CD4-positive, alpha-beta T cell treated with Interleukin-15 for 4 hours (primary cell): Measurements from ENCODE around the gene MBOAT7.
"Not testable (repeated sequence)": the region's sequence is repeated elsewhere in the genome, so short reads cannot be mapped to it uniquely, and the experiment has no call there.

ENCODE experiments used
- DNase-seq: peaks from one replicate; pipeline ENCODE4 v3.0.0-alpha.2; 2020; ENCODE audit warnings: low spot score

The MBOAT7 gene

GRCh38 chr19:54189145-54189734 is at the start of gene MBOAT7:
Gene MBOAT7 (minus strand): TSS chr19:54189580. CDS start chr19:54188508, 1,072 bp downstream.
- DNase-seq: no peak

DNA sequence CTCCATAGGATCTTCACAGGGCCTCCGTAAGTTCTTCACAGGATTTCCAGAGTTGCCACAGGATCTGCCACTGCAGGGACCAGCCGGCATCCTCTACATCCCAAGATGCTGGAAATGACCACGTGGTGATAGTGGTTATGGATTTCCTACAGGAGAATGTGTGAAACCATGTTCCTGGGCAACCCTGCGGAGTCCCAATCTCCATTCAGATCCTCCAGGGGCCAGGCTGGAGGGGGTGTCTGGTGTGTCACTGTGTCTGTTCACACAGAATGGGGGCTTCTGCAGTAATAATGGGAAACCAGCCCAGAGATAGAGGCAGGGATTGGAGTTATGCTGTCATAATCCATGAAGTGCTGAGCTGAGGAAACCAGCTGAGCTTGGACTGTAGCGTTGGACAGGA is 44.6 kb upstream of the MBOAT7 start:
- DNase-seq: no peak

- peak; percentile 84 for DNase-seq
Observed at GRCh38 chr19:54231077-54231931, 41.9 kb upstream of the MBOAT7 start.

DNA sequence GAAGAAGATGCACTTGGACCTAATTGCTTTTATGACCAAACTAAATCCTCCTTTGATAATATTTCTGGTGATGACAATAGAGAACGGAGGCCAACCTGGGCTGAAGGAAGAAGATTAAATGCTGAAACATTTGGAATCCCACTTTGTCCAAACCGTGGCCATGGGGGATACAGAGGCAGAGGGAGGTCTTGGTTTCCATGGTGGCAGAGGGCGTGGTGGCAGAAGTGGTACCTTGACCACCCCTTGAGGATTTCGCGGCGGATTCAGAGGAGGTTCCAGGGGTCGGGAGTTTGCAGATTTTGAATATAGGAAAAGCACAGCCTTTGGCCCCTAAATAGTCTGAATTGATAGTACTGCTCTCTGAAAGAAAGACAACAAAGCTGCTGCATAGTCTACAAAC is 40.7 kb upstream of the MBOAT7 start:
- no peak for DNase-seq

- DNase-seq: no peak
Observed at GRCh38 chr19:54229146-54229545, 39.8 kb upstream of the MBOAT7 start.

GRCh38 chr19:54224619-54225018 is 35.2 kb upstream of the MBOAT7 start:
- DNase-seq: not testable (repeated sequence)

DNA sequence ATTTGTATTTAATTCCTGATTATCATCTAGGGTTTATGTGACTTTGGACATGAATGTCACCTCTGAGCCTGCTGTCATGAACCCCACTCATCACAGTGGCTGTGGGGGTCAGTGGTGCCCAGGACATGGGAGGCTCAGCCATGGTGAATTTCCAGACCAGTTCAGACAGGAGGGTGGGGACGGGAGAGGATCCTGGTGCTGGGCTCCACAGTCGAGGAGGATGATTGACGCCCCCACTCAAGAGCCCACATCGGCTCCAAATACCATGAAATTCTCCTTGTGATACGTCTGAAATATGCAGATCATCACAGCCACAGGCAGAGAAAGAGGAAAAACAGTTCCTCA is 34.5 kb upstream of the MBOAT7 start:
- not testable (repeated sequence) for DNase-seq

DNA sequence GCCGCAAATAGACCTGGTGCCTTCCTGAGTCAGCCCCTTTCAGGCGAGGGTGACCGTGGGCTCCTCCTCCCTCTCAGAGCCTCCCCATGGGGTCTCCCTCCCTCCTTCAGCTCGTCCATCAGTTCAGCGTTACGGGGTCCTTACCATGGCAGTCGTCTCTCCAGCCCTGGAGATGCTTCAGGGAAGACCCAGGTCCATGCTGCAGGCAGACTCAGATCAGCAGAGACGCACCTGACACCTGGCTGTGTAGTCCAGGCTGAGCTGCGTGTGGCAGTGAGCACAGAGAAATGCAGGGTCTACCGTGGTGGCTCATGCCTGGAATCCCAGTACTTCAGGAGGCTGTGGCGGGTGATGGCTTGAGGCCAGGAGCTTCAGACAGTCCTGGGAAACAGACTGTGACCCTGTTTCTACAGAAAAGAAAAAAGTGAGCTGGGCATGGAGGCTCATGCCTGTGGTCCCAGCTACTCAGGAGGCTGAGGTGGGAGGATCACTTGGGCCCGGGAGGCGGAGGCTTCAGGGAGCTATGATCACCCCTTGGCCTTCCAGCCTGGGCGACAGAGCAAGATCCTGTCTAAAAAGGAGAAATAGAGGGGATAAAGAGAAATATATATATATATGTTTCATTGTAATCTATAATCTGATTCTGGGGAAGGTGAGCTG is 34.0 kb upstream of the MBOAT7 start:
- not testable (repeated sequence) for DNase-seq

DNA sequence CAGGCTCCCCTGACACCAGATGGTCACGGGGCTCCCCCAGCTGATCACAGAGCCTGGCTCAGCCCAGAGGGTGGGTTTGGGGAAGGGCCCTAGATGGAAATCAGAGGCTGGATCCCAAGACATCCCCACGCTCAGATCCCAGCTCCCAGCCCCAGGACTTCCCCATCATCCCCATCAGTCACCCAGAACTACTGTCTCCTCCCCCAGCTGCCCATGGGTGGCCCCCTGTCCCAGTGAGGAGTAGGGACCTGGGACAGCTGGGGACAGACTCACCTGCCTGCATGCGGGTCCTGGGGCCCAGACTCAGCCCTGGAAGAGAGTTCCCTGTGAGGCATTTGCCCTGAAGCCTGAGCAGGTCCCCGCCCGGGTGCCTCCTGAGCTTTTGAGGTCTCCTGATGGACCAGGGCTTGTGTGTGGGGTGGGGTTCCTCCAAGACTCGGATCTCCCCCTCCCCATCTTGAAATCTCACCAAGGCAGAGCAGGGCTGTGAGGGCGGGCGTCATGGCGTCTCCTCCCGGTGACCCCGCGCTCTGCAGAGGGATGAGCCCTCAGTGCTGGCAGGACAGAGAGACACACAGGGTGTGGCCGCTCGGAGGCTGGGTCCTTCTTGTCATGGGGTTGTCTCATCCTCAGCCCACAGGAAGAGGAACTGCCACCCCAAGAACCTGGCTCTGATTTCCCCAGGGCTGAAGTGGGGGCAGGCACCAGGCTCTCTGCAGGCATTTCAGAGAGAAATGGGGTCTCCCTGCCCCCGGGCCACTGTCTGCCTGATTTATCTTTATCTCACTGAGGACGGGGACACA is 33.3 kb upstream of the MBOAT7 start, which contains the start of gene LILRB3:
LILRB3 (minus strand) TSS at position 534 of the 803 bp plus-strand sequence; CDS start at position 503, 31 bp downstream.
- not testable (repeated sequence) for DNase-seq

- DNase-seq: not testable (repeated sequence)
Observed at GRCh38 chr19:54221947-54222346, 32.6 kb upstream of the MBOAT7 start.

DNA sequence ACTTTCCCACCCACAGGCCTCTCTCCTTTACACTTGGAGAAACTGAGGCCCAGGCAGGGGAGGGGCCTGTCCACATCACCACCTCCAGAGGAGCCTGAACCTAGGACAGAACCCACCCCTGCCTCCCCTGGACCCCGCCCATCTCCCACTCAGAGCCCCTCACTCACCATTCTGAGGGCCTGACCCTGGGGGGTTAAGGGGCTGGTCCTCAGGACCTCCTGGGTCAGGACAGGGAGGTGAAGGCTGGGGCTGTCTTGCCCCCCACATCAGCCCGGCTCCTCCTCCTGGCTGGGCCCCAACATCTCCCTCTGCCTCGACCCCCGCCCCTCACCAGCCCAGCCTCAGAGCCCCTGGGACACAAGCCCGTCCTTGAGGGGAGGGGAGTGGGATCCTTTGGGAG is 30.3 kb upstream of the MBOAT7 start:
- DNase-seq: not testable (repeated sequence)

- no peak for DNase-seq
Observed at GRCh38 chr19:54218960-54219661, 29.7 kb upstream of the MBOAT7 start.

- no peak for DNase-seq
Observed at GRCh38 chr19:54218259-54218658, 28.9 kb upstream of the MBOAT7 start.

- not testable (repeated sequence) for DNase-seq
Observed at GRCh38 chr19:54217517-54218247, 28.3 kb upstream of the MBOAT7 start.

GRCh38 chr19:54216869-54217268 is 27.5 kb upstream of the MBOAT7 start:
- DNase-seq: no peak

DNA sequence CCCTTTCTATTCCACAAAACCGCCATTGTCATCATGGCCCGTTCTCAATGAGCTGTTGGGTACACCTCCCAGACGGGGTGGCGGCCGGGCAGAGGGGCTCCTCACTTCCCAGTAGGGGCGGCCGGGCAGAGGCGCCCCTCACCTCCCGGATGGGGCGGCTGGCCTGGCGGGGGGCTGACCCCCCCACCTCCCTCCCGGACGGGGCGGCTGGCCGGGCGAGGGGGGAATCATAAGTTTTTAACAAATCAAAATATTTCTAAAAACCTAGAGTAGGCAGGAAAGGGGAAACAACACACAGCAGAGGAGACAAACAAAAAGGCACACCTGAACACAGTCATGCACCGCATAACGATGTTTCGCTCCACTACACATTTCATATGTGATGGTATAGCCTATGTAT is 25.4 kb upstream of the MBOAT7 start:
- not testable (repeated sequence) for DNase-seq

DNA sequence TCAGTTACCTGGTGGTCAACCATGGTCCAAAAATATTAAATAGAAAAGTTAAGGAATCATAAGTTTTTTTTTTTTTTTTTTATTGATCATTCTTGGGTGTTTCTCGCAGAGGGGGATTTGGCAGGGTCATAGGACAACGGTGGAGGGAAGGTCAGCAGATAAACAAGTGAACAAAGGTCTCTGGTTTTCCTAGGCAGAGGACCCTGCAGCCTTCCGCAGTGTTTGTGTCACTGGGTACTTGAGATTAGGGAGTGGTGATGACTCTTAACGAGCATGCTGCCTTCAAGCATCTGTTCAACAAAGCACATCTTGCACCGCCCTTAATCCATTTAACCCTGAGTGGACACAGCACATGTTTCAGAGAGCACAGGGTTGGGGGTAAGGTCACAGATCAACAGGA is 24.8 kb upstream of the MBOAT7 start:
- DNase-seq: not testable (repeated sequence)

DNA sequence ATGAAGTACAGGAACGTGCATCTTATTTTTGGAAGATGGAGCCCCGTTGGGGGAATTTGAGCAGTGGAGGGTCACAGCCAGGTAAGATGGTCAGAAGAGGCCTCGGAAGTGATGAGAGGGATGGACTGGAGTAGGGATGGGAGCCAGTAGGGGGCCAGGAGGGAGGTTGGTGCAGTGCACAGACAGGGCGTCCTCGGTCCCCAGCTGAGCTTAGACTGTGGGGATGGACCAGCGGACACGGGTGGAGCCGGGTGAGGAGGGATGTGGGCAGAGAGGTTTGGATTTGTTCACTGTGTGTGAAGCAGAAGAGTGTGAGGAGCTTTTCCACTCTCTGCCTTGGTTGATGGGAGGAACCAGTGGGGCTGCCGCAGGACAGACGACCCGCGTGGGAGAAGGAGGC is 21.9 kb upstream of the MBOAT7 start:
- DNase-seq: no peak

- DNase-seq: peak; percentile 12
Observed at GRCh38 chr19:54209811-54210494, 20.6 kb upstream of the MBOAT7 start.
